A673 (cell line): ENCODE data around the gene SV2C.

ENCODE experiments used
- CTCF ChIP-seq: fragments of 300-800, 200-600 bp; sonication (generic); conservative IDR thresholded peaks from 2 replicates; pipeline ENCODE4 v1.5.1; 2017; ENCODE audit warnings: low read depth, mild to moderate bottlenecking, antibody characterized with exemption, low read length, moderate library complexity, mixed read lengths
- EZH2 ChIP-seq: fragments of 200-600 bp; sonication (generic); IDR thresholded peaks from 2 replicates; pipeline ENCODE4 v1.6.1; 2017; ENCODE audit warnings: borderline replicate concordance, low read depth, mild to moderate bottlenecking, mixed read lengths, antibody characterized with exemption, low read length; ENCODE audit not compliant: poor library complexity, severe bottlenecking

GRCh38 chr5:76190356-76190755 is 107.2 kb downstream of the SV2C start:
- TF ChIP-seq CTCF = no peak
- no peak for TF ChIP-seq EZH2
